Endothelial cell (in vitro differentiated cells): Measurements from ENCODE around the gene CRYL1. TPM values are rescaled to one million over a fixed set of nuclear protein-coding genes. Genes with fewer than 3 reads are reported as not detected.

ENCODE experiments used
- DNase-seq: peaks from one replicate; pipeline ENCODE4 v3.0.0; 2021; ENCODE audit warnings: low spot score
- H3K27ac Mint-ChIP-seq: one replicate; pipeline ENCODE4 v1.8.0; 2021; ENCODE audit warnings: mixed read lengths, inconsistent platforms; ENCODE audit not compliant: unreplicated experiment
- H3K27me3 Mint-ChIP-seq: one replicate; pipeline ENCODE4 v1.8.0; 2021; ENCODE audit warnings: mild to moderate bottlenecking, moderate library complexity, mixed read lengths, inconsistent platforms; ENCODE audit not compliant: unreplicated experiment
- H3K36me3 Mint-ChIP-seq: one replicate; pipeline ENCODE4 v1.8.0; 2021; ENCODE audit warnings: mild to moderate bottlenecking, low read depth, mixed read lengths, inconsistent platforms; ENCODE audit not compliant: unreplicated experiment
- H3K4me1 Mint-ChIP-seq: one replicate; pipeline ENCODE4 v1.8.0; 2021; ENCODE audit warnings: mild to moderate bottlenecking, mixed read lengths, inconsistent platforms; ENCODE audit not compliant: unreplicated experiment
- H3K4me3 Mint-ChIP-seq: one replicate; pipeline ENCODE4 v1.8.0; 2021; ENCODE audit warnings: mild to moderate bottlenecking, mixed read lengths, inconsistent platforms; ENCODE audit not compliant: unreplicated experiment
- H3K9me3 Mint-ChIP-seq: one replicate; pipeline ENCODE4 v1.8.0; 2021; ENCODE audit warnings: mixed read lengths, inconsistent platforms; ENCODE audit not compliant: unreplicated experiment
- CTCF ChIP-seq: fragments of 200-600 bp; sonication (generic); IDR thresholded peaks from one replicate; pipeline ENCODE4 v1.5.0; 2021; ENCODE audit warnings: antibody characterized with exemption; ENCODE audit not compliant: unreplicated experiment
- total RNA-seq: library from RNA; stranded (reverse); fragmentation: NEBNext Ultra II Directional; extraction: Animal tissue kit (Norgen Biotek cat#: 25700); gene quantifications from one replicate; pipeline ENCODE4 v1.2.1, GENCODE V29; 2021; ENCODE audit not compliant: unreplicated experiment

Gene CRYL1
- total RNA-seq, 1 donor from 2014 or later: 4.8 TPM

- H3K27me3 Mint-ChIP-seq: peaks cover 3% of the 10 kb centered on the region
- no peak for TF ChIP-seq CTCF
These were observed 94.6 kb downstream of the CRYL1 start for GRCh38 chr13:20431080-20431479.

GRCh38 chr13:20430296-20430695 is 95.4 kb downstream of the CRYL1 start:
- Mint-ChIP-seq H3K4me1 (peaks cover 17% of the 10 kb centered on the region), H3K36me3 (no peaks in the 10 kb centered on the region), H3K27me3 (peaks cover 3% of the 10 kb centered on the region), H3K4me3 (no peak overlapping the region), H3K27ac (no peak overlapping the region), H3K9me3 (no peaks in the 10 kb centered on the region)
- no peak for TF ChIP-seq CTCF
- DNase-seq: no peak

More at GRCh38 chr13:20431080-20431479, 94.6 kb downstream of the CRYL1 start:
- no peak overlapping the region for H3K4me3 Mint-ChIP-seq
- peaks cover 16% of the 10 kb centered on the region for H3K4me1 Mint-ChIP-seq
- no peak for DNase-seq
- H3K36me3 Mint-ChIP-seq: no peaks in the 10 kb centered on the region
- no peak overlapping the region for H3K27ac Mint-ChIP-seq
- H3K9me3 Mint-ChIP-seq: no peaks in the 10 kb centered on the region

- H3K27me3 Mint-ChIP-seq: peaks cover 3% of the 10 kb centered on the region
- TF ChIP-seq CTCF: no peak
- H3K9me3 Mint-ChIP-seq: no peaks in the 10 kb centered on the region
- DNase-seq: no peak
- no peak overlapping the region for H3K4me3 Mint-ChIP-seq
- no peaks in the 10 kb centered on the region for H3K36me3 Mint-ChIP-seq
- peaks cover 23% of the 10 kb centered on the region for H3K4me1 Mint-ChIP-seq
- no peak overlapping the region for H3K27ac Mint-ChIP-seq
These were observed 96.0 kb downstream of the CRYL1 start for GRCh38 chr13:20429682-20430081.

GRCh38 chr13:20428666-20429644 is 96.7 kb downstream of the CRYL1 start:
- Mint-ChIP-seq H3K9me3 (no peaks in the 10 kb centered on the region), H3K27ac (no peak overlapping the region), H3K27me3 (peaks cover 3% of the 10 kb centered on the region), H3K36me3 (no peaks in the 10 kb centered on the region), H3K4me3 (no peak overlapping the region), H3K4me1 (peaks cover 23% of the 10 kb centered on the region)
- no peak for DNase-seq
- no peak for TF ChIP-seq CTCF
